AG04450 (cell line): Measurements from ENCODE around the gene LRRC41. TPM values are rescaled to one million over a fixed set of nuclear protein-coding genes. Genes with fewer than 3 reads are reported as not detected.

Source experiments
- CTCF ChIA-PET: fragments of 300-600, 350-600 bp; formaldehyde crosslinking; extraction: SDS; loops from one replicate; lab custom pipeline; 2022; ENCODE audit warnings: antibody characterized with exemption, inconsistent platforms; lab: Charles Lee
- POLR2A ChIA-PET: fragments of 350-600 bp; formaldehyde crosslinking; extraction: SDS; loops from one replicate; lab custom pipeline; 2021; ENCODE audit warnings: antibody characterized with exemption, inconsistent platforms; lab: Yijun Ruan, JAX
- DNase-seq: peaks from one replicate; pipeline ENCODE4 v3.0.0-alpha.2; 2011; ENCODE audit warnings: low read depth, low spot score
- H3K27ac ChIP-seq: one replicate; pipeline ENCODE4 v1.5.1; 2012; ENCODE audit warnings: low read depth, low read length, control low read depth
- H3K27me3 ChIP-seq: one replicate; pipeline ENCODE4 v1.6.0; 2012; ENCODE audit warnings: low read length; ENCODE audit not compliant: control insufficient read depth, insufficient read depth
- H3K4me3 ChIP-seq: 2 replicates; pipeline ENCODE4 v1.5.1; 2011; ENCODE audit warnings: mild to moderate bottlenecking, low read depth, low read length, control low read depth
- H3K9me3 ChIP-seq: 2 replicates; pipeline ENCODE4 v1.5.1; 2012; ENCODE audit warnings: low read length; ENCODE audit not compliant: control insufficient read depth, insufficient read depth
- polyA plus RNA-seq: library from polyadenylated mRNA; depleted of rRNA; stranded (reverse); fragments of >200 nt; gene quantifications from 2 replicates; pipeline ENCODE4 v1.2.3, GENCODE V29; 2011
- TF ChIP-seq, protein P1 (sequence below): IDR thresholded peaks from 2 replicates; pipeline ENCODE4 v1.5.1; 2011; ENCODE audit warnings: low read depth, low read length, control low read depth, inconsistent platforms

Gene LRRC41
- polyA plus RNA-seq, 1 experiment: 66.3 TPM

DNA sequence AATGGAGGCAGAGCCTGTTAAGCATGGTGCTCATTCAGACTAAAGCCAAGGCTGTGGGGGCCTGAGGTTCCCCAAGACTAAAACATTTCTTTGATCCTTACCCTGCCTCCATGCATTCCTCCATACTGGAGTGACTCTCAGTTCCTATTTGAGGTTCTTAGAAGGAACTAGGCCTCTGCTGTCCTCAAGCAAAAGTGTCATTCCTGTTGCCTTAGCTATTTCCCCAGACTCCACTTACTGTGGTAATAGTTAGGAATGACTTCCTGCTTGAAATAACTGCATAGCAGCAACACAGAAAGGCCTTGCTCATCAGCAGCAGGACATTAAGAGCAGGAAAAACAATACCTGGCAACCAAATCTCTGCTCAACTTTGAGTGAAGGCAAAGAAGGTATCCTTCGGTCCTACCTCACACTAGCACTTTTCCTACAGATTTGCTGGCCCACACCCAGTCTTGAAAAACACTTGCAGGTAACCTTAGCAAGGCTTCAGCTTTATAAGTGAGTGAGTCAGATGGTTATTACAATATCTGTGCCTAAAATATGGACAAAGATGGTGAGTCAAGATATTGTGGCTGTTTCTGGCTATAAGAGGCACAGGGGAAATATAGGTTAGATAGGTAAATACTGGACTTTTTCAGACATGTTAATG is 14.8 kb downstream of the LRRC41 start:
- no peak for DNase-seq
- H3K9me3 ChIP-seq: no peaks in the 10 kb centered on the region; the same call in 1 of the 2 replicates
- TF ChIP-seq, protein P1, sequence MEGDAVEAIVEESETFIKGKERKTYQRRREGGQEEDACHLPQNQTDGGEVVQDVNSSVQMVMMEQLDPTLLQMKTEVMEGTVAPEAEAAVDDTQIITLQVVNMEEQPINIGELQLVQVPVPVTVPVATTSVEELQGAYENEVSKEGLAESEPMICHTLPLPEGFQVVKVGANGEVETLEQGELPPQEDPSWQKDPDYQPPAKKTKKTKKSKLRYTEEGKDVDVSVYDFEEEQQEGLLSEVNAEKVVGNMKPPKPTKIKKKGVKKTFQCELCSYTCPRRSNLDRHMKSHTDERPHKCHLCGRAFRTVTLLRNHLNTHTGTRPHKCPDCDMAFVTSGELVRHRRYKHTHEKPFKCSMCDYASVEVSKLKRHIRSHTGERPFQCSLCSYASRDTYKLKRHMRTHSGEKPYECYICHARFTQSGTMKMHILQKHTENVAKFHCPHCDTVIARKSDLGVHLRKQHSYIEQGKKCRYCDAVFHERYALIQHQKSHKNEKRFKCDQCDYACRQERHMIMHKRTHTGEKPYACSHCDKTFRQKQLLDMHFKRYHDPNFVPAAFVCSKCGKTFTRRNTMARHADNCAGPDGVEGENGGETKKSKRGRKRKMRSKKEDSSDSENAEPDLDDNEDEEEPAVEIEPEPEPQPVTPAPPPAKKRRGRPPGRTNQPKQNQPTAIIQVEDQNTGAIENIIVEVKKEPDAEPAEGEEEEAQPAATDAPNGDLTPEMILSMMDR: no peak
- peak overlapping the region; percentile 62 for H3K27ac ChIP-seq
- POLR2A ChIA-PET: no interaction called here
- CTCF ChIA-PET: no interaction called here
- no peak overlapping the region for H3K4me3 ChIP-seq
- no peaks in the 10 kb centered on the region for H3K27me3 ChIP-seq

GRCh38 chr1:46285730-46286477 is 17.5 kb downstream of the LRRC41 start:
- H3K27ac ChIP-seq: no peak overlapping the region
- no peak overlapping the region for H3K4me3 ChIP-seq
- TF ChIP-seq, protein P1: no peak
- ChIA-PET POLR2A (interaction anchor here (1.7 kb wide), 1 partner anchor 17 kb away, joined by 6 read pairs; the partner anchor contains the start of genes LRRC41 and UQCRH), CTCF (interaction anchor here (1.7 kb wide), 1 partner anchor 62 kb away, joined by 4 read pairs; no protein-coding TSS in a partner anchor)
- no peaks in the 10 kb centered on the region; the same call in 1 of the 2 replicates for H3K9me3 ChIP-seq
- no peaks in the 10 kb centered on the region for H3K27me3 ChIP-seq
- DNase-seq: no peak

DNA sequence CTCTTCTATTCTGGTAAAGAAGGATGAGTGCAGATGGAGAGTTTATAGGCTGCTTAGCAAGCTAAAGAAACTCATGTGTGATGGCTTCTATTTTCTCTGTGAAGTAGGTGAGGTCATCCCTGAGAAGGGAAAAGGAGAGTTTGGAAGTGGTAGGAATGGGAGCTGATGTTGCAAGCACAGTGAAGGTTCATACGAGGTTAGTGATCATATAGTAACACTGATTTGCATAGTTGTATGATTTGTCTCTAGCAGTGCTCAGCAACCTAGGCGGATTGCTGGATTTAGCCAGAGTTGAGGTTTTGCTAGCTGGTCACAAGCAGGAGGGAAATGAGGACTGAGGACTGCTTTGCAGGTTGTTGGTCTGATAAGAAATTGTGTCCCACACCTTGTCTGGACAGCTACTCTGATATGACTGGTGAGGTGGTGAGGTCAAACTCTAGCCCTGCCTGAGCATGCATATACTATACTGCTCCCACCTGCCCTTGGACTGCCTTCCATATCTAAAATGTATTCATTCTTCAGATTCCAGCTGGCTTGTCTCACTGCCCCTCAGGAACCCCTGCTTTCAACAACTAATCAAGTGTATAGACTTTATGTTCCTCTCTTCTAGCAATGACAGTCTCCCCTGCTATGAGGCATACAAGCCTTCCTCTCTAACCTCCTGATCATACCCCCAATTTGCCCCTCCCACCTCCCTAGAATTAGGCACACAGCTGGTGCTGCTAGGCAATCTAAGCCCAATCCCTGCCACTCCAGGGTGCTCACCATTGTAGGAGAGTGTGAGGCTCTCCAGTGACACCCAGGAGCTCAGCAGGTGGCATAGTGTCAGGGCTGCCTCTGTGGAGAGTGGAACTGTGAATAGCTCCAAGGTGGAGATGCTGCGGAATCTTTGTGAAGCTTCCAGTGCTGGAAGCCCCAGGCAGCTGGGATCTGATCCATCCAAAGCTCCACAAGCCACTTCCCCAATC is 18.5 kb downstream of the LRRC41 start:
- DNase-seq: peak; percentile 34
- H3K9me3 ChIP-seq: no peaks in the 10 kb centered on the region; the same call in 1 of the 2 replicates

GRCh38 chr1:46284058-46284457 is 19.4 kb downstream of the LRRC41 start:
- Histone ChIP-seq H3K4me3 (no peak overlapping the region), H3K27me3 (no peaks in the 10 kb centered on the region), H3K27ac (no peak overlapping the region), H3K9me3 (no peaks in the 10 kb centered on the region; the same call in 1 of the 2 replicates)
- ChIA-PET CTCF (no interaction called here), POLR2A (interaction anchor here (0.6 to 1.7 kb wide), 3 partner anchors 9 to 19 kb away, joined by 3 to 14 read pairs (median 6); partner anchors contain the start of genes LRRC41 and UQCRH)
- TF ChIP-seq, protein P1: no peak
- DNase-seq: no peak

More for the DNA sequence above, 18.5 kb downstream of the LRRC41 start:
- CTCF ChIA-PET: interaction anchor here (1.7 kb wide), 1 partner anchor 61 kb away, joined by 4 read pairs; no protein-coding TSS in a partner anchor
- TF ChIP-seq, protein P1: no peak
- Histone ChIP-seq H3K27me3 (no peaks in the 10 kb centered on the region), H3K4me3 (no peak overlapping the region), H3K27ac (peak overlapping the region; percentile 0)
- POLR2A ChIA-PET: interaction anchor here (0.6 to 1.7 kb wide), 3 partner anchors 8 to 18 kb away, joined by 3 to 14 read pairs (median 6); partner anchors contain the start of genes LRRC41 and UQCRH
